ENCODE results near the gene NME4.

NME4 gene

DNA sequence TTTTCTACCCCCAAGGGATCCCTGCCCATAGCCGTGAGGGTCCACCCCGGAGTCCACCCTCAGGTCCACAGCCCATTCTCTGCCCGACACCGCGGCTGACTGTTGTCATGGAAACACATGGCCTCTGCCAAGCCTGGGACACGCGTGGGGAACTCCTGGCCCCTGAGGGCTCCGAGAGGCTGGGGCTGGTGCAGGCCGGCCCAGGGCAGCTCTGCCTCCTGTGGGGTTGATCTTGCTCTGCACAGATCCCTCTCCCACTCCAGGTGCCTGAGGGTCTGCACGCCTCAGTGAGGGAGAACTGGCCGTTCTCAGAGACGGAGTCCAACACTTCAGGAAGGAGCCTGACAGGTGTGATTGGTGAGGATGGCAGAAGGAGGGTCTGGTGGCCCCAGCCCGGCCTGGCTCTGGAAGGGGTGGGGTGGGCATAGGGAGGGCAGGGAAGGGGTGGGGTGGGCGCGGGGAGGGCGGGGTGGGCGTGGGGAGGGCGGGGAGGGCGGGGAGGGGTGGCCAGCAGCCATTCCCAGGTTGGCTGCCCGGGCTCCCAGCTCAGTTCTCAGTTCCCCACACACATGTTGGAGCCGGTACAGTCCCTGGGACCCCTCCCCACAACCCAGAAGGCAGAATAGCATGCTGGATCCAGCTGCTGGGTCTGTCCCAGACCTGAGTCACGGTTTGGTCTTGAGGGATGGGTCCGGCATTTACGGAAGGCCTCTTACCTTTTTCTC lies 33.1 kb upstream of the NME4 start:
- DNase-seq (ENCODE audit: low spot score) = no peak

DNA sequence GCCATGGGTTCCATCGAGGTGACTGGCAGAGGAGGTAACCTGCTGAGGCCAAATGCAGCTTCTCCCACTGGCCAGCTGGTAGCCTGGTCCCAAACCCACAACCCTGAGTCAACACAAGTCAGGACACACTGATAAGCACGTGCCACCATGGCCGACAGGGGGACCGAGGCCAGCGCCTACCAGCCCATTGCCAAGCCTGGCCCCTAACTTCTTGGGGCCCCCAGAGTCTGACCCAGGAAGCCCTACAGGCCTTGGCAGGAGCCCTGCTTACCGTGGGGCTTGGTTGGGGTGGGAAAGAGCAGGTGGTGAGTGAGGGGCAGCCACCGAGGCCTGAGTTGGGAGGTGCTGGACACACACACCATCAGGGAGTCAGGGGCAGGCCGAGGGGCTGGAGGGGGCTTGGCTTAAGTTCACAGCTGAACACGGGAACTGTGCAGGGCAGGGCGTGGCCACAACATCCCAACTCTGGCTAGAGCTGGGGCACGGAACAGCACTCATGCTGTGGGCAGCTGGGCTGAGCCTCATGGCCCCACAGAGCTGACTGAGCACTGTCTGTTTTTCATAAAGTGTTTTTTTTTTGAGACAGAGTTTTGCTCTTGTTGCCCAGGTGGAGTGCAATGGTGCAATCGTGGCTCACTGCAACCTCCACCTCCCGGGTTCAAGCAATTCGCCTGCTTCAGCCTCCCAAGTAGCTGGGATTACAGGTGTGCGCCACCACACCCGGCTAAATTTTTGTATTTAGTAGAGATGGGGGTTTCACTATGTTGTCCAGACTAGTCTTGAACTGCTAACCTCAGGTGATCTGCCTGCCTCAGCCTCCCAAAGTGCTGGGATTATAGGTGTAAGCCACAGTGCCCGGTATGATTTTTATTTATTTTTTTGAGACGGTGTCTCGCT lies 32.2 kb upstream of the NME4 start:
- no peak for DNase-seq (ENCODE audit: low spot score)

DNA sequence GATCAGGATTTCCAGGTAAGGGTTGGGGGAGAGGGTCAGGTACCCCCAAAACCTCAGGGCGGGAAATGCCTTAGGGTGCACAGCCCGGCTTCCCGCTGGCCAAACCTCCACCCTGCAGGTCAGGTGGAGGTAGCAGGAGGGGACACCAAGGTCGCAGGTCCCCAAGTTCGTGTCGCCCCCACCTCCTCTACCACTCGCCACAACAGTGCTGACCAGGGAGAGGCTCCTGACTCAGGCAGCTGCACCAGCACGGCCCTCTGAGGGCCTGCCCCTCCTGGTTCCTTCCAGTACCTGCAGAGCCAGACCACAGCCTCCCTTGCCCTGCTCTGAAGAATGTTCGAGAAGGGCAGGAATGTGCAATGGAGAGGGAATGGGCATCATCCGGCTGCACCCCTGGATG lies 30.5 kb upstream of the NME4 start:
- no peak for DNase-seq (ENCODE audit: low spot score)

DNA sequence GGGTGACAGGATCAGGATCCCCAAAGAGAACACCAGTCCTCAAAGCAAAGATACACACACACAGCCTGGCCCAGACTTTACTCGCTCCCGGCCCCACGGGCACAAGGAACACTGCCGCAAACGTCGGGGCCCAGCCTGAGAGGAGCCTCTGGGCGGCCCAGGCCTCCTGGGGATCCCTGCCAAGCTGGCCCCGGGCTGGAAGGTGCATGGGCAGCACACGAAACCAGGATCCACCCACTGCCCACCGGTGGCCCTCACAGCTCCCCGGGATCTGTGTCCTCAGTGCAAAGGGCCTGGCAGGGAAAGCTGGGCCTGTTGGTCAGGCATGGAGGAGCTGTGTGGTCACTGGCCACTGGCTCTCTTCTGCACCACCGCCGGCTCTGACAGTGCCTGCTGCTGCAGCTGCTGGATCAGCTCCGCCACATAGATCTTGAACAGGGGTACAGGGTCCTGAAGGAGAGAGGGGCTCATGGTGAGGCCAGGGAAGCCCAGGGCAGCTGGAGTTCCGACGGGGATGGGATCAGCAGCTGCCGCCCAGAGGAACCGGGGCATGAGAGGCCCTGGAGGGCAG lies 29.6 kb upstream of the NME4 start:
- no peak for DNase-seq (ENCODE audit: low spot score)

DNA sequence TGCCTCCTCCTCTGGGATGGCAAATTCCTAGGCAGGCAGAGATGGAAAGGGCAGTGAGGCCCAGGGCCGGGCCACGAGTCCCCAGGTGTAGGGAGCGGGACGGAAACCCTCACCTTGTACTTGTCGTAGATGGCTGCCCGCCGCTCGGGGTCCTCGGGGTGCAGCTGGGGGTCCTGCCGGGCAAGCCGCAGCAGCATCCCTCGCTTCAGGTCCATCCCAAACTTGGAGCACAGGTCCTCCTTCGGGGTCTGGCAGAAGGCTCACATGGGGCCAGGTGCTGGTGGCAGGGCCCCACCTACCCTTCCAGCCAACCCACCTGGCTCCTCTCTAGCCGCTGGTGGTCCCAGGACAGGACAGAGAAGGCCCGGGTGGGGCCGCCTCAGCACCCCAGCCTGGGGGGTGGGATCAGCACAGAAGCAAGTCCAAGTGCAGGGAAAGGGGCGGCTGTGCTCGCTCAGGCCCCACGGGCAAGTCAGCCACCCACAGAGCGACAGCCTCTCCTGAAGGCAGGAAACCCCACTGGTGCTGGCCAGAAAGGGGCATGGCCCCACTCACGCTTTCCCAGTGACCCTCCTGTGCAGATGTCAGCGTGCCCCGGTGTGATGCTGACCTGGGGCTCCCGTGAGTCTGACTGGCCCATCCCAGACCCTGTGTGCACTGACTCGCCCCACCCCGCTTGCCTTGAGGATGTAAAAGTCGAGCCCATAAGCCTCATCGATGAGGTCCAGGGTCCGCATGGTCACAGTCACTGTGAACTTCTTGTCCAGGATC lies 28.4 kb upstream of the NME4 start:
- no peak for DNase-seq (ENCODE audit: low spot score)

DNA sequence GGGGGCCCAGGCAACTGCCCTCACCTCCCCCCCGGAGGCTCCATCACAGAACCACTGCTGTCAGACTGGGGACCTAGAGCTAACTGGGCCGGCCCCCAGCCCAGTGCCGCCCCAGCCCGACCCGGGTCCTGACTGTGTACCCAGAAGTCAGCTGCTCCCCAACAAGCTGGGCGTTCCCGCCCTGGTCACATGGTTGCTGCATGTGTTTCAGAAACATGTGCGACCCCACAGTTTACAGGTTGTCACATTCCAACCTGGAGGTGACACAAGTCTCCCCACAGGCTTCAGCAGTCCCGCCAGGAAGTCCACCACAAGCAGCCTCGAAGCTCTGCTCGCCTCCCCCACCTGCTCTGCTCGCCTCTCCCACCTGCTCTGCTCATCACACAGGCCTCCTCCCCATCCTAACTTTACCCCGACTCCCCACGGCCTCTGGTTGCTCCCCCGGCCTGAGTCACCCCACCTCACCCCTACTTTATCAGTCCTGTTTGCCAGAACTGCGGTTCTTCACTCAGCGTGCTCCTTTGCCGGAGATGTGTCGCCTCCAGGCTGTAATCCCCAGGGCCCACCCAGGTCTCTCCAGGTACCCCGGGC lies 27.6 kb upstream of the NME4 start:
- DNase-seq (ENCODE audit: low spot score) = no peak

DNA sequence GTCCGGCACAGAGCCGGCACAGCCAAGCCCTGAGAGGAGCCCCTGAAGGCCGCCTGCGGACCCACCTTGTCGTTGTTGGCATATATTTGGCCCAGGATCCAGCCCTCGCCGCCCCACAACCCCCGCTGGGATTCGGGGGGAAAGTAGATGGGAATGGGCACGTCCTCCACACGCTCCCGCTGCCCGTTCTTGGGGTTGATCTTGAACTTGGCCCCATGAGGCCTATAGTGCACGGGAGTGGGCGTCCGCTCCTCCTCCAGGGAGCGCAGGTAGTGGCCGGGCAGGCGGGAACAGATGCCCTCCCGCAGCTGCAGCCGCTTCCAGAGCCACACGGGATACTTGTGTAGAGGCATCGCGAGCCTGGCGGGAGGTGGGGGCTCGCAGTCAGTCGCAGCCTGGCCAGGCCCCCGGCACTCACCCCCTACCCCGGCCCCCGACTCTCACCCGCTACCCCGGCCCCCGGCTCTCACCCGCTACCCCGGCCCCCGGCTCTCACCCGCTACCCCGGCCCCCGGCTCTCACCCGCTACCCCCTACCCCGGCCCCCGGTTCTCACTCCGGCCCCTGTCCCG lies 27.0 kb upstream of the NME4 start:
- DNase-seq (ENCODE audit: low spot score) = no peak

DNA sequence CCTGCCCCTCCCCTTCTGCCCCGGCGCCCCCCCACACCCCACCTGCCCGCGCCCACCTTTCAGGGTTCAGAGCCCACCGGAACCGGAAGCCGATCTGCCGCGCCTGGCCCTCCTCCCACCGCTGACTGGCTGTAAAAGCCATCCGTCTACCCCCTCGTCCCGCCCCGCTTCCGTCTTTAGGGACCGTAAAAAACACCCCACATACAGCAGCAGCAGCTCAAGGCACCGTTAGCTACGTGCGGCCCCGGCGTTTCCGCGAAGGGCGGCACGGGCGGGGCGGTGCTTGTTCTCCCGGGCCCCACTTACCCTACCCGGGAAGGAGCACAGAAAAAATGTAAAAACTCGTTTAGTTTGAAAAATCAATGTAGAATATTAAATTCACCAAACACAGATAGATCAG lies 26.6 kb upstream of the NME4 start, which contains the start of gene MRPL28:
Gene MRPL28 (minus strand): TSS at position 96 of the 400 bp plus-strand sequence. CDS start 320 bp downstream, outside the sequence.
- DNase-seq (ENCODE audit: low spot score) = peak; percentile 96

DNA sequence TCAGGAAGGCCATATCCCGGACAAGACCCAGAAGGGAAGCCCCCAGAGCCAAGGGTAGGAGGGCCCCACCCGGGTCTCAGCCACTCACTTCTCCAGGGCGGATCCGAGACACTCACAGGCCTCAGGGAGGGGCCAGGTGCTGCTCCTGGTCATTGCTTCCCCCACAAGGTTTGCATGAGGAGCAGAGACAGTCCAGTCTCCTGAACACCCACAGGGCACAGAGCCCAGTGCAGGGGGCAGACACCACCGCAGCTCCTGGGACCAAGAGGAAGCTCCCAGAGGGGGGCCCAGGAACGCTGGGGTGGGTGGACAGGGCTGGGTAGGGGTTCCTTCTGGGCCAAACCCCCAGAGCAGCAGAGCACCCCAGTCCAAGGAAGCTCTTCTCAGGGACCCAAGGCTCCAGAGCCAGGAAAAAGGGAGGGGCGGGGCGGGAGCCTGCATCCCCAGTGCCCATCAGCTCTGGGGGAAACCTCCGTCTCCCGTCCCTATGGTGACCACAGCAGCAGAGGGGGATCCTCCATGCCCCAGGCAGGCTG lies 26.0 kb upstream of the NME4 start:
- DNase-seq (ENCODE audit: low spot score) = no peak

DNA sequence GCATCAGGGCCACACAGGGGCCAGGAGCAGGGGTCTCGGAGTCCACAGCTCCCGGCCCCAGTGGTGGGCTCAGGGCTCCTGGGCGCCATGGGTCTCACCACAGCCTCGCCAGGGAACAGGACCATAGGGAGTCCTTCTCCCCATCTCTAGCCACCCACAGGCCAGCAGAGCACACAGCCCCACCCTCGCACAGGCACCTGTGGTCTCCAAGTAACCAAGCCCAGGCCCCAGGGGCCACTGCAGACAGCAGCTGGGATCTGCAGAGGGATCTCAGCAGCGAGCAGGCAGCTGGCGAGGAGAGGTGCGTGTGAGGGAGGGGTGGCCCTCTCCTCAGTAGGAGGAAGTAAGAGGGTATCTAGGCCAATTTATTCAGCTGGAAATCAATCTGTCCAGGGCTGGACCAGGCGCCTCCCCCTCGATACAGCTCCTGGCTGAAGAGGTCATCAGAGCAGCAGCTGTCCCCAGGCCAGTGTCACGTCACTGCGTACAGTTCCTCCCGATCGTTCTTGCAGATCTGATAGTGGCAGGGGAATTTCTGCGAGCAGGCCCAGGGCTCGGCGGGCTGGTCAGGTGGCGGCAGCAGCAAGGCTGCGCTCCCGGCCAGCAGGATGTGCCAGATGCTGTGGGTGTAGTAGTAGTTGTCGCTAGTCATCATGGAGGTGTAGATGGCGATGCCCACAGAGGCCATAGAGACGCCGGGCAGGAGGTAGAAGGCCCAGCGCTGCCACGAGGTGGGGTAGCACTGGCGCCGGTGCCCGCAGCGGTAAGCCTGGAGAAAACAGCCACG lies 25.3 kb upstream of the NME4 start:
- DNase-seq (ENCODE audit: low spot score) = no peak

DNA sequence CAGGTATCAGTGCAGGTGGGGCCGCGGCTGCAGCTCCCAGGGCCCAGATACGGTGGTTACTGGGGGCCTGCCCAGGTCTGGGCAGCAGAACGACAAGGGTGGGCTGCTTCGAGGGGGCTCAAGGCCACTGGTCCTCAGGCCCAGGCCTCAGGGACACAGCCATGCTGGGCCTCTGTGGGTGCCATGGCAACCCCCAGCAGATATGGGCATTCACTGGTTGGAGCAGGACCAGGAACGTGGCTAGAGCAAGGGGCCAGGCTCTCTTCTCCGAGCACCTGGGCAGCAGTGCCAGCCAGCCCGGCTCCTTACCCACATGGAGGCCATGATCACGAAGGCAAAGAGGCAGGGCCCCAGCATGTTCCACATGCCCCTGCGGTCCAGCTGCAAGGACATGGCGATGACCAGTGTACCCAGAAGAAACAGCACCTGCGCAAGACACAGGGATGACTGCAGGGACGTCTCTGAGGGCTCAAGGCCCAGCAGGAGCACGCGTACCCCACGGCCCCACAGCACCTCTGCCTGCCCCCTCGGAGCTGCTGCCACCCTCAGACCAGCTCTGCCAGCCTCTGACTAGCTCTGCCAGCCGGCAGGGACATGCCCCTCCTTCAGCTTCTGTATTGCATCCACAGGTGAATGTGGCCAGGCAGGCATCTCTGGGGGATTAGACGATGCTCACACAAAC lies 24.6 kb upstream of the NME4 start:
- DNase-seq (ENCODE audit: low spot score) = no peak

DNA sequence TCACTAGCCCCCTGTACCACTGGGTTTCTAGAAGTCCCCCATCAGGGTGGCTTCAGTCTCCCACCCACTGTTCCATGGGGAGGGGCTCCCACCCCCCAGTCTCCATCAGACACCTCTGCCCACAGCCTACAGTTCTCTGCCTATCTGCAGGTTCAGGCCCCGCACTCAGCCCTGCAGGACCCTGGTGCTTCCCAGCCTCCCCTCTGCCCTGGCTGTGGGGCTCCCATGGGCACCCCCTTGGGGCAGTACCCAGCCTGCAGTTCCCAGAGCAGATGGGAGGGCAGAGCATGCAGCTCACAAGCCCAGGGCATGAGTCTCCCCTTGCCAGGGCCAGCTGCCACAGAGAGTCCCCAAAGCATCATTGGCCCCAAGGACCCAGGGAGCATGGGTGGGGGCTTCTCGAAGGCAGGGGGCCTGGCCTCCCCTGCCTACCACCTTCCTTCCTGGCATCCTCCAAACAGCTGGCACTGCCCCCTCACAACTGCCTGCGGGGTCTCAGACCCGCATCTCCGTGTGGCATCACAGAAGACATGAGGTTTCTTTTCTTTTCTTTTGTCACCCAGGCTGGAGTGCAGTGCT lies 23.9 kb upstream of the NME4 start:
- no peak for DNase-seq (ENCODE audit: low spot score)

DNA sequence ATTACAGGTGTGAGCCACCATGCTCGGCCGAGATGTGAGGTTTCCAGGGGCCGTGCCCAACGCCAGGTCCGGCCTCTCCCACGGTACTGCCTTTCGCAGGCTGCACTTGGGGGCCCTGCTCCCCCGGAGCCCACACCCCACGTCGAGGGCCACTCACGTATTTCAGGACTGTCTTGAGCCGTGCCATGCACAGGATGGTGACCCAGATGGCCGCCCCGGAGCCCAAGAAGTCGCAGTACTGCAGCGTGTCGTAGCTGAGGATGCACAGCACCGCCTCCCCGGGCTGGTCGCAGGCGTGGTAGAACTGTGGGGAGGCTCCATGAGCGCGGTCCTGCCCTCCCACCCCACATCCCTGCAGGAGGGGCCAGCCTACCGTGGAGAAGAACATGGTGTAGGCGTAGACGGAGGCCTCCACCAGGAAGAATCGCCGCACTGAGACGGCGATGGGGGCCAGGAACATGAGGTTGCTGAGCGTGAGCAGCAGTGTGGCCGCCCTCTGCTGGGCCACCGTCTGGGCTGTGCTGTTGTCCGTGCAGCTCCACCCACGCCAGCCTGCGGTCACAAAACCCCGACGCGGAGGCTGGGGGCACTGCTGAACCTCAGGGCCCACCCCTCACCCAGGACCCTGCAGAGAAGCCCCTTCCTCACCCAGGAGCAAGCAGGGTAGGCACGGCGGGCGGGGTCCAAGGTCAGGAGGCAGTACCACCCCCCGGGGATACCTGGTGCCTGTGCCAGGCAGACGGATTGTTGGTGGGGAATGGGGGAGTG lies 23.0 kb upstream of the NME4 start:
- no peak for DNase-seq (ENCODE audit: low spot score)

DNA sequence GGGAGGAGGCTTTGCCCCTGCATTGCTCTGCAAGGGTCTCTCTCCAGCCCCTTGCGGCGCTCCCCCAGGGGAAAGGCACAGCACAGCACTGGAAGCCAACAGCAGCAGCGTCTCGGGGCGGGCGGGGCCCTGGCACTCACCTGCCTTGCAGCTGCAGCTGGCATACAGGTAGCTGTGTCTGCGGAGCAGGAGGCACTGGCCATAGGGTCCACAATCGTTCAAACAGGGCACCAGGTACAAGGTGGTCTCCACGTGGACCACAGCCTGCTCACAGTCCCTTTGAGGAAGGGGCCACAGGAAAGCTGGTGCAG lies 22.4 kb upstream of the NME4 start:
- DNase-seq (ENCODE audit: low spot score) = no peak

DNA sequence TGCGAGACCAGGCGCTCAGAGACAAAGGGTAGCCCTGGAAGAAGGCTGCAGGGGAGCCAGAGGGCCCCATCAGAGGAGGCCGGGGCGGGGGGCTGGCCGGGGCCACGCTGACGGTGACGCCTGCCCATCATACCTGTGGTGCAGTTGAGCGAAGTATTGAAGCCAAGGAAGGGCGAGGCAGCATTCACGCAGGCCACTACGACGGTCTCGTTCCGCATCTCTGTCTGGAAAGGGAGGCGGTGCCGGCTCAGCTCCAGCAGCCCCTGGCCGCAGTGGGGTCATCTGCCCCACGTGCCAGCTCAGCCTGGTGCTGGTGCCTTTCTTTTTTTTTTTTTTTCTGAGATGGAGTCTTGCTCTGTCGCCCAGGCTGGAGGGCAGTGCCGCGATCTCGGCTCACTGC lies 21.8 kb upstream of the NME4 start:
- DNase-seq (ENCODE audit: low spot score) = no peak

DNA sequence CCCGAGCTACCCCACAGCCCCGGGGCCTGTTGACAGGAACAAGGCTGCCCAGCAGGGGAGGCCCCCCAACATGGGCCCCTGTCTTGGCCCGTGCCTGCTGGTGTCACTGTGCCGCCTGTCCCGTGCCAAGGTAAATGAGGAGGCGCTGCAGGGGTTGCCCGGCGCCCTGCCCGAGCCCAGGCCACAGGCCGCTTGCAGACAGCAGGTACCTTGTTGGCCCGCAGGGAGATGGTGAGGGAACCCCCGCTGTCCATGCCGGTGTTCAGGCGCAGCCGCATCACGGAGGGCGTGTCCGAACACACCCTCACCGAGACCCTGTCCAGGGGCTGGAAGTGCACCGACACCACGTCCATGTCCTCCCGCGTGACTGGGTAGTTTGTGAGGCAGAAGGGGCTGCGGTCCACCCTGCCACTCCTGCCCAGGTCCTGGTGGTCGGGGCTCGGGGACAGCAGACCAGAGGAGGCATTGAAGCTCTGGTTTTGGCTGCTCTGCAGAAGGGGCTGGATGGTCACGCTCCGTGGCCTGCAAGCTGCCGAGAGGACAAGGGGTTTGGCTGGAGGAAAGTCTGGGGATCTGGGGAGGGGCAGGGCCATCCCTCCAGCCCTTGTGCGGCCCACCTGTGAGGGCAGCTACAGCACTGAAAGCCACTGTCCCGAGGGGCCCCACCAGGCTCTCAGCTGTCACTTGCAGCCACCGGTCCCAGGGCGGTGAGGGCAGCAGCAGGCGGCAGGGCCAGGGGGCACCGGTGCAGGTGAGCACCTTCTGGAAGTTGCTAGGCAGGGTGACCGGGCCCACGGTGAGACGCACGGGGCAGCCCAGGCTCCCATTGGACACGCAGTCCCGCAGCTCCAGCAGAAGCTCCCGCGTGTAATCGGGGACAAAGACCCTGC lies 20.8 kb upstream of the NME4 start:
- no peak for DNase-seq (ENCODE audit: low spot score)

DNA sequence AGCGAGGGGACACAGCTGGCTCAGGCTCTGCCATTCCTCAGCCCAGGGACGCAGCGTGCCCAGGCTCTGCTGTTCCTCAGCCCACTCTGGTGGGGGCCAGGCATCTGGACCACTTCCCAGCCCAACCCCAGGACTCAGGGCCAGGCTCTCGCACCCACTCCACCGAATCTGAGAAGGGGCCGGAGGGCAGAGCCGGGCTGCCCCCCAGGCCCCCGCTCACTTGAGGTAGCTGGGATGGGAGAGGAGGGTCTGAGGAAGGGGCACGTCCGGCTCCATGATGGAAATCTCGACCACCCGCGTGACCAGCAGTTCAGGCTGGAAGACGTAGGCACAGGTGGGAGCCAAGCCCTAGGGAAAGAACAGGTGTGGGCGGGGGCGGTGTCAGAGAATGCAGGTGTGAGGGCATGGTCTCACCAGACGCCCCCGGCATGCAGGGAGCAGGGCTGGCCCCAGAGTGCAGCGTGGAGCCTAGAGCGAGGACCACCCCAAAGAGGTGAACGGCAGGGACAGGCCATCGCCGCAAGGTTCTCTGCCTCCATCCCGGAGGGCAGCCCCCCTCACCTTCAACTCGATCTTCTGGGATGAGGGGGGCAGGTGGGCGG lies 20.1 kb upstream of the NME4 start:
- no peak for DNase-seq (ENCODE audit: low spot score)

All from D341Med (cell line).